Ovary (tissue), 3 donors: ENCODE measurements around the gene GLYR1.

Experiments
- POLR2A ChIP-seq: fragments of 450-650 bp; IDR thresholded peaks from one replicate; pipeline ENCODE4 v1.6.1; 2017; ENCODE audit warnings: antibody characterized with exemption, mild to moderate bottlenecking, moderate library complexity
- TF ChIP-seq, protein P1 (sequence below), 3 donors: fragments of 450-650 bp in 2 of 3; fragments of 200-600 bp in 1 of 3; IDR thresholded peaks; one replicate each; pipeline versions ENCODE4 v1.5.1 to v1.8.0; 2016 to 2022; ENCODE audit warnings: antibody characterized with exemption in 3 of 3, mild to moderate bottlenecking in 1 of 3
- donor health status: DM: no; HTN: no; CAD: no.

DNA sequence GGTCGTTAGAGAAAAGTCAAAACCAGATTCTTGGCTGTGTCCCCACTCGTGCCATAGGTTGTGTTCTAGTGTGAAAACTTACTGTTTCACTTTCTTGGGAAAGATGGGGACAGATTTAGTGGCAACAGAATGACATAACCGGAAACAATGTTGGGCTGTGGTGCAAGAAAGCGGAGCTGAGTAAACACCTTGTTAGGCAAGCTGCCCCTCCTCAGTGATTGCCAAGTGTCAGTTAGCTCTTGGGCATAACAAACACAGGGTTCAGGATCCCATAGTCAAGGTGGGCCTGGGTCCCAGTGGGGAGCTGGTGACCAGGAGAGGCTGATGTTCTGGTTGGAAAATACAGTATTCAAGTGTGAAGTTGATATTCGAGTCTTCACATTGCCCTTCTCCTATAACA is 15.6 kb upstream of the GLYR1 start:
- TF ChIP-seq, protein P1, sequence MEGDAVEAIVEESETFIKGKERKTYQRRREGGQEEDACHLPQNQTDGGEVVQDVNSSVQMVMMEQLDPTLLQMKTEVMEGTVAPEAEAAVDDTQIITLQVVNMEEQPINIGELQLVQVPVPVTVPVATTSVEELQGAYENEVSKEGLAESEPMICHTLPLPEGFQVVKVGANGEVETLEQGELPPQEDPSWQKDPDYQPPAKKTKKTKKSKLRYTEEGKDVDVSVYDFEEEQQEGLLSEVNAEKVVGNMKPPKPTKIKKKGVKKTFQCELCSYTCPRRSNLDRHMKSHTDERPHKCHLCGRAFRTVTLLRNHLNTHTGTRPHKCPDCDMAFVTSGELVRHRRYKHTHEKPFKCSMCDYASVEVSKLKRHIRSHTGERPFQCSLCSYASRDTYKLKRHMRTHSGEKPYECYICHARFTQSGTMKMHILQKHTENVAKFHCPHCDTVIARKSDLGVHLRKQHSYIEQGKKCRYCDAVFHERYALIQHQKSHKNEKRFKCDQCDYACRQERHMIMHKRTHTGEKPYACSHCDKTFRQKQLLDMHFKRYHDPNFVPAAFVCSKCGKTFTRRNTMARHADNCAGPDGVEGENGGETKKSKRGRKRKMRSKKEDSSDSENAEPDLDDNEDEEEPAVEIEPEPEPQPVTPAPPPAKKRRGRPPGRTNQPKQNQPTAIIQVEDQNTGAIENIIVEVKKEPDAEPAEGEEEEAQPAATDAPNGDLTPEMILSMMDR (IDR thresholded peaks at IDR 0.05): no peak
- TF ChIP-seq POLR2A: no peak
